SHP77 treated with DMSO at 0.1 percent for 48 hours (cell line): Measurements from ENCODE around the gene VAMP8.
"Not testable (repeated sequence)": the region's sequence is repeated elsewhere in the genome, so short reads cannot be mapped to it uniquely, and the experiment has no call there.

ENCODE experiments used
- DNase-seq: peaks from one replicate; lab custom pipeline; 2025; lab: John Stamatoyannopoulos, UW

VAMP8 gene

GRCh38 chr2:85579266-85579935 is 2.0 kb downstream of the VAMP8 start:
- no peak for DNase-seq

- no peak for DNase-seq
These were observed 2.8 kb downstream of the VAMP8 start for GRCh38 chr2:85580206-85580605.

- DNase-seq, result no peak
These were observed 5.1 kb downstream of the VAMP8 start for GRCh38 chr2:85582492-85582891.

GRCh38 chr2:85583667-85584353 is 6.4 kb downstream of the VAMP8 start:
- DNase-seq, result no peak

- DNase-seq, result no peak
These were observed 7.0 kb downstream of the VAMP8 start, which contains the start of gene VAMP5 for GRCh38 chr2:85584354-85584856. TSS of gene VAMP5 (plus strand) at chr2:85584431. CDS start at chr2:85584491, 60 bp downstream.

GRCh38 chr2:85584857-85585780 is 7.7 kb downstream of the VAMP8 start:
- no peak for DNase-seq

- no peak for DNase-seq
These were observed 8.4 kb downstream of the VAMP8 start for GRCh38 chr2:85585781-85586105.

- DNase-seq, result no peak
These were observed 10.8 kb downstream of the VAMP8 start for GRCh38 chr2:85588236-85588635.

- no peak for DNase-seq
These were observed 11.3 kb downstream of the VAMP8 start for GRCh38 chr2:85588645-85589044.

GRCh38 chr2:85589181-85589580 is 11.8 kb downstream of the VAMP8 start:
- no peak for DNase-seq

GRCh38 chr2:85589982-85590791 is 12.8 kb downstream of the VAMP8 start:
- no peak for DNase-seq

GRCh38 chr2:85590950-85591349 is 13.6 kb downstream of the VAMP8 start:
- DNase-seq, result no peak

- no peak for DNase-seq
These were observed 14.2 kb downstream of the VAMP8 start for GRCh38 chr2:85591563-85591962.

- not testable (repeated sequence) for DNase-seq
These were observed 14.9 kb downstream of the VAMP8 start for GRCh38 chr2:85592299-85592698.

- no peak for DNase-seq
These were observed 15.6 kb downstream of the VAMP8 start for GRCh38 chr2:85593023-85593422.

GRCh38 chr2:85594715-85595300 is 17.4 kb downstream of the VAMP8 start:
- no peak for DNase-seq

GRCh38 chr2:85595301-85596025 is 18.1 kb downstream of the VAMP8 start, which contains the start of gene RNF181:
TSS of gene RNF181 (plus strand) at chr2:85595745. CDS start at chr2:85595764, 19 bp downstream.
- peak; percentile 97 for DNase-seq

- DNase-seq, result no peak
These were observed 18.6 kb downstream of the VAMP8 start for GRCh38 chr2:85596026-85596333.

GRCh38 chr2:85596486-85597143 is 19.2 kb downstream of the VAMP8 start:
- no peak for DNase-seq

GRCh38 chr2:85597241-85597640 is 19.9 kb downstream of the VAMP8 start:
- DNase-seq, result no peak
